COR-L47 (cell line): ENCODE measurements around the gene ISM1.
"Not testable (repeated sequence)": the region's sequence is repeated elsewhere in the genome, so short reads cannot be mapped to it uniquely, and the experiment has no call there.

ENCODE experiments used
- DNase-seq: peaks from one replicate; lab custom pipeline; 2025; lab: John Stamatoyannopoulos, UW

Gene ISM1

DNA sequence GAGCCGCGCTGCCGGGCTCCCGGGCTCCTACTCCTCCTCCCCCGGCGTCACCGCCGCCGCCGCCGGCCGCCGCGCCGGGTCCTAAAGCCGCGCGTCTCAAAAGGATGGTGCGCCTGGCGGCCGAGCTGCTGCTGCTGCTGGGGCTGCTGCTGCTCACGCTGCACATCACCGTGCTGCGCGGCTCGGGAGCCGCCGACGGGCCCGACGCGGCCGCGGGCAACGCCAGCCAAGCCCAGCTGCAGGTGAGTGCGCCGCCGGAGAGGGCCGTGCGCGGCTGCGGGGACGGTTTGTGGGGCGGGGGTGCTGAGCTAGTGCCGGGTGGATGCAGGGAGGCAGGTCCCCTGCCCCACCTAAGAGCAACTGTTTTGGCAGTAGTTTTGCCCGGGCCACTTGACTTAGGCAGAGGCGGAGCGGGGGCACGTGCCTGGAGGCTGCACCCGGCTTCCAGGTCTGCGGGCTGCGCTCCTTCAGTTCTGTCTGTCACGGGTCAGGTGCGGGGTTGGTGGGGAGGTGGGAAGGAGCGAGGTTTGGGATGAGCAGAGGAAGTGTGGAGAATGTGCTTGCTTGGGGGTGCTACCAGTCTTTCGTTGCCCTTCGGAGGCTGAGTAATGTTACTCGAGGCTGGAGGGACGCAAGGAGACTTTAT, 722 bp downstream of the ISM1 start:
- DNase-seq = peak; percentile 70

DNA sequence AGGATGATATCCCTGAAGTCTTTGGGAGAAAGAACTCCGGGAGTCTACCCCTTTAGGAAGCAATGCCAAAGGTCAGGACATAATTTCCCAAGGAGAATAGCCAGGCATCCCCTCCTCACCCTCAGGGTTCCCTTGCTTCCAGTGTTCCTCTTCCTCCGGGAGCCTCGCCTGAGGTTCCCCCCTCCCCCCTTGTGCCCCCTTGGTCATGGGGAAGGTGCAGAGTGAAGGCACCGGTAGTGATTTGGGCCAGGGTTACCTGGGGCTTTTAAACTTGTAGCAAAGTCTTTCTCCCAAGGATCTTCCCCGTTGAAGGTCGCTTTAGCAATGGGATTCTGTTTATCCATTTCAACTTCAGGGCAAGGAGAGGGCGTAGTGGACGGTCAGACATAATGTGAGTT, 1.2 kb downstream of the ISM1 start:
- DNase-seq = no peak

DNA sequence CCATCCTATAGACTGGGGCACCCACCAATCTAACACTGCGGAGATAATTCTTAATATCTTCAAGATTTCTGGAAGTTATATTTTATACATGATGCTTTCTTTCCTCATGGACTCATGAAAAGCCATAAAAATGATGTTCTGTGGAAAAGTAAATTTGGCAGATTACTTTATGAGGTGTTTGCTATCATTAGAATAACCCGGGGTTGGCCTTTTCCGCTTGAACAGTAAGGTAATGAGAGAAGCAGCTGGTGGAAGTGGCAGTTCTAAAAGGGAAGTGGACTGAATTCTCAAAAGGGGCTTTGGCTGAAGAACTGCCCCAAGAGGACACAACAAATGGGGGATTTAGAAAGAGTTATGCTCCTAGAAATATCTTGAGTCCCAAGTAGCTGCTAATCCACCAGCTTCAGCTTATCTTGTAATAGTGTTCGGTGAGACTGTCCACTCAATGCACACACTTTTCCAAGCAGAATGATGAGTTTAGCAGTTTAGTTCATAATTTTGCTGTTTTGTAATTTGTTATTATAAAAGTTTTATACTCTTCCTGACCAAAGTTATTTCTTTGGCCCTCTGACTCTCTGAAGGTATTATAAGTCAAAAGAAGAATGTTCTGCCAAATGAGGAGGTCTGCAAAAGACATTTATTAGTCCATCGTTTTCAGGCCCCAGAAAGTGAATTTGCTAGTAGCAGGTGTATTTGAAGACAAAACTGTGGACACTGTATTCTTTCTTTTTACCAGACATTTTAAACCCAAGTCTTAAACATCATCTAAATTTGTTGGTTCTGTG, 2.9 kb downstream of the ISM1 start:
- no peak for DNase-seq

DNA sequence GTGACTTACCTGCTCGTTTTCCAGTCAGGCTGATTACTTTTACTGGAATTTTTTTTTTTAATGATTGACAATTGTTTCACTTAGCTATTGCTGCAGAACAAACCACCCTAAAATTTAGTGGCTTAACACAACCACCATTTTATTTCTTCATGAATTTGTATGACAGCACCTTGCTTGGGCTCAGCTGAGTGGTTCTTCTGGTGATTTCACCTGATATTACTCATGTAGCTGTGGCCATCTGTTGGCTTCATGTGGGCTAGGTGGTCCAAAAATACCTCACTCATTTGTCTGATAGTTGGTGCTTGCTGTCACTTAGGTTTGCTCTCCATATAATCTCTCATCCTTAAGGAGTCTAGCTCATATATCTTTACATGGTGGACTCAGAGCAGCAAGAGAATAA, 5.3 kb downstream of the ISM1 start:
- DNase-seq = no peak

DNA sequence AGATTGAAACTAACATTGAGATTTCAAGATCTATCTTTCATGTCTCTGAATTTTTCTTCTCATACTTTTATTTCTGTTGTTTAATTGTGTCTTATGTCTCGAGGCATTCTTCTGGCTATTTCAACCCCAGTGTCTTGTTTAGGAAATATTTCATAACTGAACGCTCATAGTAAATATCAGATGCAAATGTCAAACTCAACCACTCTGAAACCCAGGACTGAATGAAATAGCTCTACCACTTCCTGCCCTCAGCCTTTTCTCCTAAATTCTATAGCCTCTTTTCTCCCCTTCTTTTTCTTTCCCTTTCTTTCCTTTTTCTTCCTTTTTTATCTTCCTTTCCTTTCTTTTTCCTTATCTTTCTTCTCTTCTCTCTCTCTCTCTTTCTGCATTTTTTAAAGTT, 7.7 kb downstream of the ISM1 start:
- DNase-seq = no peak

DNA sequence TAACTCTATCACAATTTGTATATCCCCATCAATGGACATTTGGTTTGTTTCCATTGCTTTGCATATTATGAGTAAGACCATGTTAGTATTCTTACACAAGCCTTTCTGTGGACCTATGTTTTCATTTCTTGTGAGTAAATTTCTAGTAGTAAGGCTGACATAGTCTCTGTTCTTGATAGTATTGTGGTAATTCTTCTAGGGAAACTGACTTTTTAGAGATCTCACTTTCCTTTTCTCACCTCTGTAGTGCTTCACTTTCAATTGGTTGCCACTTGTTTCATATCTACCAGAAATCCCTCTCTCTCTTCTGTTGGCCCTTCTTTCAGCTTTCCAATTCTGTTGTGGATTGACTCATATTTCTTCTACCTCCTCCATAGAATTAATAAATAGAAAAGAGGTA, 8.5 kb downstream of the ISM1 start:
- no peak for DNase-seq

DNA sequence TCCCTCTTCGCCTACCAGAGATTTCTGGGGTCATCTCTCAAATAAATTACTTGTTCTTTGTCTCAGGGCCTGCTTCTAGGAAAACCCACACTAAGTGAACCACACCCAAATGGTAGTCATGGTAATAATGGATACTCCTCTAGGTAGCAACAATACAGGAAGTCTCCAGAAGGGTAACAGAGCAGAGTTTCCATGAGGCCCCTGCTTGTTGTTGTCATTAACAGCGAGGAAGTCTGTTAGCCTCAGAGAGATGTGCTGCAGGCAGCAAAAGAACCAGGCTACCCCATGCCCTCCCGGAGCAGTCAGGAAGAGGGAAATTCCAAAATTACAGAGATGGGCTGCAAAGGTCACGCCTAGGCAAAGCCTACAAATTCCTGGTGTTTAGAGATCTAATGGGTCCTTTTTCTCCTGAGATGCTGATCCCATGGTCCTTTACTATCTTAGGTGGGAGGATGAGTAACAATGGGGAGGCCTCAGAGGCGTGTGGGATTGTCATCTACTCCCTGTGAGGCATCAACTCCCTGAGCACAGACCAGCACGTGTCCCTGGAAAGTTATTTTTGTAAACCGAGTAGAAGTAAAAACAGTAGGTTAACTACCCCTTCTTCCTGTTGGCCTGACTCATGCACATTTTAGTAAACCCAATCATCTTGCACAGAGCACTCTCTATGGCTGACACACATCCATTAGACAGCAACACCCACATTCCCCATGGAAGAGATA, 10.1 kb downstream of the ISM1 start:
- peak; percentile 12 for DNase-seq

DNA sequence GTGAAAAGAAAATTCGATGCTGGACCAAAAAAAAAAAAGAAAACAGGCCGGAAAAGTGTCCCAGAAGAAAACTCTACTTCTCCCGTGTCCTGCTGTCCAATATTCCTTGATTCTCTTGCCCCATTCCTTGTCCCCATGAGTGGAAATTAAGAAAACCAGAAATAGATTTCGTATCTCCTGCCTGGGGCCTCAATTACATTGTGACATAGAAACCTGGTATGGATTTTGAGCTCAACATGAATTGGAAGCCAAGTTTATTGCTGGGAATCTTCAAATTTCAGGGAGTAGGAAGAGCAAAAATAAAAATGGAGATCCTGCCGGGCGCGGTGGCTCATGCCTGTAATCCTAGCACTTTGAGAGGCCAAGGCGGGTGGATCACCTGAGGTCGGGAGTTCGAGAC, 11.9 kb downstream of the ISM1 start:
- DNase-seq = no peak

DNA sequence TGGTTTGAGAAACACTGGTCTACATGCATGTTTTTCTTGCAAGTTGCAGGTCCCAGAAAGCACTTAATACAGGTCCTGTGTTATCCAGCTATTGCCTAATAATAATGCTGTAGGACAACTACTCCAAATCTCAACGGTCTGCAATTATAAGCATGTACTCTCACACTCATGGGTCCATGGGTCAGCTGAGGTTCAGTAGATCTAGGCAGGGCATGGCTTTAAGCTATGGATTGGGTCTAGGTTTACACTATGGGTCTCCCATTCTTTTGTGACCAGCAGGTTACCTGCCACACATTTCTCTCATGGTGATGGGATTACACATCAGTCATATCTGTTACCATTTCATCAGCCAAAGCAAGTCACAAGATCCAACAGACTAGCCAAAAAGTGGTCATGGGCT, 13.9 kb downstream of the ISM1 start:
- no peak for DNase-seq

DNA sequence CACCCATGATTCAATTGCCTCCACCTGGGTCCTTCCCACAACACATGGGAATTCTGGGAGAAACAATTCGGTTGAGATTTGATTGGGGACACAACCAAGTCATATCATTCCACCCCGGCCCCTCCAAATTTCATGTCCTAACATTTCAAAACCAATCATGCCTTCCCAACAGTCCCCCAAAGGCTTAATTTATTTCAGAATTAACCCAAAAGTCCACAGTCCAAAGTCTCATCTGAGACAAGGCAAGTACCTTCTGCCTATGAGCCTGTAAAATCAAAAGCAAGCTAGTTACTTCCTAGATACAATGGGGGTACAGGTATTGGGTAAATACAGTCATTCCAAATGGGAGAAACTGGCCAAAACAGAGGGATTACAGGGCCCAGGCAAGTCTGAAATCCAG, 15.3 kb downstream of the ISM1 start:
- not testable (repeated sequence) for DNase-seq

DNA sequence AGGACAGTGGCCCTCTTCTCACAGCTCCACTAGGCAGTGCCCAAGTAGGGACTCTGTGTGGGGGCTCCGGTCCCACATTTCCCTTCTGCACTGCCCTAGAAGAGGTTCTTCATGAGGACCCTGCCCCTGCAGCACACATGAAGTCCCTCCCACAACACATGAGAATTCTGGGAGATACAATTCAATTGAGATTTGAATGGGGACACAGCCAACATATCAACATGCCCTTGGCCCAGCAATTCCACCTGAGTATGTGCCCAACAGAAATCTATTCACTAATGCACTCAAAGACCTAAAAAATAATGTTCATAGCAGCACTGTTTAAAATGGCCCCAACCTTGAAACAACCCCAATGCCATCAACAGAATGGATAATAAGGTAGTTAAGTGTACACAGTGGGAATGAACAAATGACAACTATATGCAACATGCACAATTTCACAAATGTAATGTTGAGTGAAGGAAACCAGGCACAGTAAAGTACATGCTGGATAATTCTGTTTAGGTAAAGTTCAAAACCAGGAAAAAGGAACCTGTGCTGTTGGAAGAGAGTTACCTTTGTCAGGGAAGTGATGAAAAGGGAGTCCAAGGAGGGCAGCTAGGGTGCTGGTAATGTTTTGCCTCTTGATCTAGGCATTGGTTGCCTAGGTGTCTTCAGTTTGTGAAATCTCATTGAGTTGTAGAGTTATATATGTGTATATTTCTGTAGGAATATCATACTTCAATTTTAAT, 16.1 kb downstream of the ISM1 start:
- DNase-seq = no peak

DNA sequence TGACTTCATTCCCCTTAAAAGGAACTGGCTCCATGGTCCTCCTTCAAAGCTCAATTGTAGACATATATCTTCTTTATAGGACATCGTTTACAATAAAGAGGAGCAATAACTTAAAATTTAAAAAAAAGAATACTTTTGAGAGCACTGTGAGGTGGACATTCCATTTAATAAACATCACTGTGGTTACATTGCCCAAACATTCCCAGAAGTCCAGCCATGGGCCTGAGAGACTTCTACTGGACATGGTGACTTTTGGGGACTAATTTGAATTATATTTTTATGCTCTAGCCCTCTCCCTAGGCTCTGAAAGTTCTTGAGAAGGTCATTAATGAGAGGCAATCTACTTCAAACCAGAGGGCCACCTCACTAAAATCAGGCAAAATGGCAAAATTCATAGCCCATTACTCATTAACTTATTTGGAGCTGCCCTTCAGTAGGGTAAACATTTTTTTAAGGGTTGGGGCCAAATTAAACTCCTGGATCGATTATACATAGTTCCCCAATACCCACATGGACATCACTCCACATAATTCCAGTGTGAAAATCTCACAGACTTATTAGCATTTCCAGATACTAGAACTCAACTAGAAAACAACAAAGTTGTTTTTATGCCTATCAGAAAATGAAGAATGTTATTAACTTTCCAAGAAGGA, 17.1 kb downstream of the ISM1 start:
- no peak for DNase-seq

DNA sequence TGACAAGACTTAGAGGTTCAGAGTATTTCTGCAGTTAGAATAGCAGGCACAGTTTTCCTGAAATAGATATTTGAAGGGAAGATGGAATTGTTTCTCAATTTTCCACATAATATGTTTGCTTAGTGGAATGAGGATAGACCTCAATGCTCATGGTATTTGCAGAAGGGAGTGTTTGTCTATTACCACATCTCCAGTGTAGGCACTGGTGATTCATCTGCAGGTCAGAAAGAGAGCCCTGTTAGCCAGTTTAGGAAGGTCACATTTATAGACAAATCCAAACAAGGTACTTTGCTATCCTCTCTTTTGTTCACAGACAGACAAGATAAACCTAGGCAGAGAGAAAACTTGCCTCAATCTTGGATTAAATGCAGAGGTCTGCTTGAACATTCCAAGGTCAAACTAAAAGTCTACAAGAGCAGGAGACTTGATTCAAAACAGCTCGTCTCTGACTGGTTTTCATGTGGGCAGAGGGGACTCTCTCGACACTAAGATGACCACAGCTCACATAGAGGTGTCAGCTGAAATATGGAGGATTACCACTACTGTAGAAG, 22.8 kb downstream of the ISM1 start:
- DNase-seq = no peak

DNA sequence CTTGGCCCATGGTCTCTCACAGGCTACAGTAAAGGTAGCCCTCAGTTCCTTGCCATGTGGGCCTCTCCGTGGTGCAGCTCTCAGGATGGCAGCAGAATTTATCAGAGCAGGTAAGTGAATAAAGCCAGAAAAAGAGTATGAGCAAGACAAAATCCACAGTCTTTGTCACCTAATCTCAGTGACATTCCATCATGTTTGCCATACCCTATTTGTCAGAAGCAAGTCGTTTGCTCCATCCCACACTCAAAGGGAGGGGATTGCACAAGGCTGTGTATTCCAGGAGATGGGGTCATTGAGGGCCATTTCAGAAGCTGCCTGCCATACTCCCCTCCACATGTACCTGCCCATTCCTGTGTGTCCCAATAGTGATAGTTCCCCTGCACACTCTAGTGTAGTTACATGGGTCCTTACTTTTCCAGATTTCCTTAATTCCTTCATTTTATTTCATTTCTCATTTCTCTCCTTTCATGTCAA, 24.2 kb downstream of the ISM1 start:
- DNase-seq = no peak

DNA sequence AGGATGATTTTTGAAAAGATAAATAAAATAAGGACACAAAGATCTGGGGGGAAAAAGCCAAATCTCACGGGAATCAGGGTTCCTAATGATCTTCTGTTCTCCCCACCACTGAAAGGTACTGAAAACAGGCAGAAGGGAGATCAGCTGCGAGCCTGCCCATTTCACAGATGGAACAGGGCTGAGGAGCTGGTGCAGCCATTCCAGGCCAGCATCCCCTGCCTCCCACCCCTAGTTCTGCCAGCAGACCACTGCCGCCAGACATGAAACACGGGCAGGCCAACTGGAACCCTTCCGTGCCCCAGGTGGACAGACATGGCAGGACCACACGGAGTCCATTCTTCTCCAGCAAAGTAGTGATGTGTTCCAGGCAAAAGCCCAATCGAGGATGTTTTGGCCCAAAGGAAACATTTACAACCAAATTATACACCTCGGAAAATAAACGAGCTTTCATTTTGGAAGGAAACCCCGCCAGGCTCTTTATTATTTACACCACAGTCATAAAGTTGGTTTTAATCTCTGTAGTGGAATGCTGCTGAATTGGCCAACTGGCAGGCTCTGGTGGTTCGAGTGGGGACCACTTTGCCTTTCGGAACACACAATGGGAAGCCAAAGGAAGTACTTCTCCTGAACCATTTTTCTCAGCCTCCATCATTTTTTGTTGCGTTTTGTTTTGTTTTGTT, 28.2 kb downstream of the ISM1 start:
- DNase-seq = no peak

DNA sequence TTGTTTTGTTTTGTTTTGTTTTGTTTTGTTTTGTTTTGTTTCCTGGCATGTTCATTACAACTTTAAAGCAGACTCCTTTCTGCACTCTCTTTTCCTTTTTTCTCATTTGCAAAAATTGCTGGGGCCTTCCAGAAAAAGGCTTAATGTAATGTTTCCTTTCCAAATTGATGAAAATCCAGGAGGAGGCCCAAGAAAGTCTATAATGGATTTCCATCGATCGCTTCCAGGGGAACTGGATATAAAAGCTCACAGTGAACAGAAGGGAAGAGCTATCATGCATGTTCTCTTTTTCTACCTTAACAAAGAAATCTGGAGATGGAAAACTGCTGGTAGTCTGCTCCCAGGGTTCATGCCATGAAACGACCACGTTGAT, 28.7 kb downstream of the ISM1 start:
- no peak for DNase-seq

DNA sequence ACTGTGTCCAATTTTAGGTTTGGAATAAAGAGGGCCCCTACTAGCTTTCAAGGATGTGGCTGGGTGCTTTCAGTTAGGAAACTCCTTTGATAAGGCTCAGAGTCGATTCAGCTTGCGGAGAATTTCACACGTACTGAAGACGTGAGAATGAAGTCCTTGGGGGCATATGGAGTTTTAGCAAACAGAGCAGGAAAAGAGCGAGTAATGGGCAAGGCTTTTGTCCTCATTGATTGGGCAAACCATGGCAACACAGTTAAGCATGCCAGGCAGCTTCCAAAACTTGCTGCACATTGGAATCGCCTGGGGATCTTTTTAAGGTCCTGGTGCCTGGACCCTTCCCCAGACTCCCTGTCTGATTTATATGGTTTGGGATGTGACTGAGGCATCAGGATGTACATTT, 29.2 kb downstream of the ISM1 start:
- DNase-seq = no peak

DNA sequence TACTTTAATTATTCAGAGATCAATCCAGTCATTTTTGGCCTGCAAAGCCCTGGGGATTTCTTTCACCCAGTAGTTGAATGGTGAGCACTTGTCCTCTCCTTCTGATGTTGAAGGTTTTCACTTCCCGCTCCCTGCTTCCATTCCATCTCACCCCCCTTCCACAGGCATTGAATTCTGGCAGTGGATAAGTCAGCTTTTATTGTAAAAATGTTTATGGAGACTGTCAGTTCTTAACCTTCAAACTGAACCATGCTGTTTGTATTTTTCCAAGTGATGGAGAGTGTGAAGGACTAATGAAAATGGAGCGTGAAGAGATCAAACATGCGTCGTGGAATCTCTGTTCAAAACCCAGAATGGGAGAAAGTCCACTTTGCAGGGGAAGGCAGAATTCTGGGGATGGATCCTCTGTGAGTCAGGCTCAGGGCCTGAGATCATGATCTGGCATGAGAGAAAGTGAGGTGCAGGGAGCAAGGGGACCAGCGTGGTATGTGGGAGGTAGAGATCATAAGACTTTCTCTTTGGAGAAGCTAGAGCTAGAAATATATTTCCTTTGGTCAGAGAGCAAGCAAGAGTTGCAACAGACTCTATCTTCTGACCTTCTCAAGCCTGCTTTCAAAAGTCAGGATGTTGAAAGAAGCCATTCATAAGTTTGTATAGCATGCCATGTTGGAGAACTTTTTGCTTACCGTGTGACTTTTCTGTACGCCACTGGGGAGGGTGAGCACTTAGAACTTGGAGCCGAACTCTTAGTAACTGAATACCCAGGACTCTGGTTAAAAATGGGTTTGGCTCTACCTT, 30.2 kb downstream of the ISM1 start:
- DNase-seq = no peak

DNA sequence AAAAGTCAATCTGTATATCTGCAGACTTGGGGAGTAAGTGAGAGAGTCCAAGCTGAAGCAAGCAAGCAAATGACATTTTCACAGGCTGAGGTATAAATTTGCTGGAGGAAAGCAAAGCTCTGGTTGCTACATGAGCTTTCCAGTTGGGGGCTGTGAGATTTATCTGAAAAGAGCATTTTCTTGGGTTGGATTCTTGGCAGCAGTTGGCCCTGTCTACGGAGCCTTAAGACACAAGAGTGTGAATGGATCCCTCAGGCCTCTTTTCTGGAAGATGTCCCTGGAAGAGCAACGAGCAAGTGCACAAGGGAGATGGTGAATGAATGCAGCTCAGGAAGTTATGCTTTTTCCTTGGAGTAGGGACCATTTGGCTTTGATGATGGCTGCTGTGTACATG, 30.8 kb downstream of the ISM1 start:
- DNase-seq = no peak

DNA sequence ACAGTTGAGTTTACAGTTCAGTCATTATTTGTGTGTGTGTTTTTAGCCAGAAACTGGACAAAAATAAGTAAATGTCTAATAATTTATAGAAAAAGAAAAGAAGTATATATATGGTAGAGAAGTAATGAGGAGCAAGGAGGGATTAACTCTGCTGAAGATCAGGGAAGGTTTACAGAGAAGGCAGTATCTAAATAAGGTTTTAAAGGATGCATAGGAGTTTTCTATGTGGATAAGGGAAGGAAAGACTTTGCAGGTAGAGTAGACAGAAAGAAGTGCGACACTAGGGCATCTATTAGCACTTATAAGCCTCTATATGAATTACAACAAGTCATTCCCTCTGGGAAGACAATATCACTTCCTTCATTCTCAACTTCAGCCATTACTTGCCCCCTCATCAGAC, 34.3 kb downstream of the ISM1 start:
- no peak for DNase-seq
